GM23338 (cell line): Measurements from ENCODE around the gene IQCE. TPM values are rescaled to one million over a fixed set of nuclear protein-coding genes. Genes with fewer than 3 reads are reported as not detected.

Source experiments
- ATAC-seq: fragments of 200-7000 bp; cut with Tn5 transposase; 3 replicates; pipeline ENCODE4 v1.9.1; 2020
- DNase-seq: peaks from one replicate; pipeline ENCODE4 v3.0.0-alpha.2; 2015; ENCODE audit warnings: low spot score
- H2AFZ ChIP-seq: fragments of 200-600 bp; sonication (generic); 2 replicates; pipeline ENCODE4 v1.8.0; 2016; ENCODE audit warnings: antibody characterized with exemption, mild to moderate bottlenecking, moderate library complexity
- H3F3A ChIP-seq: fragments of 200-600 bp; sonication (generic); replicated peaks from 2 replicates; pipeline ENCODE4 v1.8.0; 2017; ENCODE audit warnings: antibody characterized with exemption, mixed run types, low read depth
- H3K27ac ChIP-seq: fragments of 200-600 bp; sonication (generic); 2 replicates; pipeline ENCODE4 v1.6.1; 2016; ENCODE audit warnings: low read depth
- H3K27me3 ChIP-seq: fragments of 200-600 bp; sonication (generic); 2 replicates; pipeline ENCODE4 v1.8.0; 2016; ENCODE audit warnings: mild to moderate bottlenecking, mixed run types, moderate library complexity; ENCODE audit not compliant: insufficient read depth
- H3K36me3 ChIP-seq: fragments of 200-600 bp; sonication (generic); 2 replicates; pipeline ENCODE4 v1.8.0; 2016; ENCODE audit warnings: mild to moderate bottlenecking; ENCODE audit not compliant: insufficient read depth
- H3K4me1 ChIP-seq: fragments of 200-600 bp; sonication (generic); 2 replicates; pipeline ENCODE4 v1.8.0; 2016; ENCODE audit warnings: mild to moderate bottlenecking, moderate library complexity; ENCODE audit not compliant: insufficient read depth
- H3K4me2 ChIP-seq: fragments of 200-600 bp; sonication (generic); 2 replicates; pipeline ENCODE4 v1.7.1; 2017; ENCODE audit warnings: mixed run types
- H3K4me3 ChIP-seq: fragments of 200-600 bp; sonication (generic); 2 replicates; pipeline ENCODE4 v1.6.1; 2016; ENCODE audit warnings: mixed run types
- H3K79me2 ChIP-seq: fragments of 200-600 bp; sonication (generic); replicated peaks from 2 replicates; pipeline ENCODE4 v1.8.0; 2017; ENCODE audit warnings: mild to moderate bottlenecking; ENCODE audit not compliant: insufficient read depth
- H3K9me2 ChIP-seq: fragments of 200-600 bp; sonication (generic); 2 replicates; pipeline ENCODE4 v1.8.0; 2017; ENCODE audit not compliant: insufficient read depth
- H4K20me1 ChIP-seq: fragments of 200-600 bp; sonication (generic); replicated peaks from 2 replicates; pipeline ENCODE4 v1.8.0; 2017; ENCODE audit warnings: mild to moderate bottlenecking; ENCODE audit not compliant: insufficient read depth
- H3K27ac Mint-ChIP-seq: 2 replicates; pipeline ENCODE4 v1.8.0; 2020; ENCODE audit warnings: inconsistent platforms, mild to moderate bottlenecking, moderate library complexity, mixed read lengths
- H3K27me3 Mint-ChIP-seq: 3 replicates; pipeline ENCODE4 v1.8.0; 2022; ENCODE audit warnings: low read depth, mild to moderate bottlenecking, moderate library complexity, mixed read lengths, inconsistent platforms; ENCODE audit not compliant: insufficient read depth, poor library complexity
- H3K36me3 Mint-ChIP-seq: 3 replicates; pipeline ENCODE4 v1.8.0; 2021; ENCODE audit warnings: low read depth, mild to moderate bottlenecking, inconsistent platforms, moderate library complexity, mixed read lengths
- H3K4me1 Mint-ChIP-seq: 3 replicates; pipeline ENCODE4 v1.8.0; 2020; ENCODE audit warnings: mild to moderate bottlenecking, inconsistent platforms, mixed read lengths
- H3K4me3 Mint-ChIP-seq: 3 replicates; pipeline ENCODE4 v1.8.0; 2021; ENCODE audit warnings: moderate library complexity, mild to moderate bottlenecking, inconsistent platforms, mixed read lengths
- H3K9me3 Mint-ChIP-seq: 3 replicates; pipeline ENCODE4 v1.8.0; 2020; ENCODE audit warnings: moderate library complexity, mild to moderate bottlenecking, inconsistent platforms, mixed read lengths
- EZH2phosphoT487 ChIP-seq: fragments of 200-600 bp; sonication (generic); IDR thresholded peaks from one replicate; pipeline ENCODE4 v1.8.1; 2018; ENCODE audit warnings: antibody characterized with exemption; ENCODE audit not compliant: unreplicated experiment
- NANOG ChIP-seq: IDR thresholded peaks from 2 replicates; pipeline ENCODE4 v1.6.1; 2016; ENCODE audit warnings: antibody characterized with exemption, borderline replicate concordance
- POLR2AphosphoS5 ChIP-seq: IDR thresholded peaks from 2 replicates; pipeline ENCODE4 v1.6.1; 2016; ENCODE audit warnings: antibody characterized with exemption, low read depth
- ZNF114 ChIP-seq: fragments of 250-450 bp; sonication (Bioruptor Pico); IDR thresholded peaks from 2 replicates; pipeline ENCODE4 v1.5.0; 2020; ENCODE audit warnings: mild to moderate bottlenecking, moderate library complexity
- ZNF331 ChIP-seq: fragments of 250-450 bp; sonication (Bioruptor Pico); IDR thresholded peaks from 2 replicates; pipeline ENCODE4 v1.5.0; 2020; ENCODE audit warnings: low read depth, mild to moderate bottlenecking, moderate library complexity
- polyA plus RNA-seq: library from polyadenylated mRNA; unstranded; fragments of >200 nt; fragmentation: Nextera tagmentation; extraction: Ambion mirVana; gene quantifications from 2 replicates; pipeline ENCODE4 v1.2.1, GENCODE V29; 2016
- total RNA-seq: library from RNA; depleted of rRNA; stranded (reverse); fragments of >200 nt; shearing (Covaris generic); gene quantifications from 2 replicates; pipeline ENCODE4 v1.2.3, GENCODE V29; 2014
- TF ChIP-seq, protein P1 (sequence below), 2 experiments: fragments of 200-600 bp in 1 of 2; sonication (generic) in 1 of 2; conservative IDR thresholded peaks; 2 replicates each; pipeline versions ENCODE4 v1.5.1 to v1.6.1; 2016 to 2017; ENCODE audit warnings: antibody characterized with exemption in 2 of 2, low read depth in 2 of 2, mild to moderate bottlenecking in 2 of 2, moderate library complexity in 1 of 2
- TF ChIP-seq, protein P2 (sequence below): IDR thresholded peaks from 2 replicates; pipeline ENCODE4 v1.6.1; 2016; ENCODE audit warnings: antibody characterized with exemption

The IQCE gene
- total and polyA plus RNA-seq, 2 experiments from 2014 or later, result 5.0 to 7.7 TPM

- Histone ChIP-seq H3F3A (peaks cover 6% of the 10 kb centered on the region; the same call in 1 of the 2 replicates), H3K4me2 (peak overlapping the region; percentile 92), H3K4me3 (peak overlapping the region; percentile 68), H3K9me2 (no peaks in the 10 kb centered on the region), H3K27me3 (peaks cover 28% of the 10 kb centered on the region), H4K20me1 (no peaks in the 10 kb centered on the region; the same call in 1 of the 2 replicates), H3K4me1 (peaks cover 58% of the 10 kb centered on the region), H3K27ac (no peak overlapping the region), H3K36me3 (no peaks in the 10 kb centered on the region; the same call in 1 of the 2 replicates), H3K79me2 (peaks cover 17% of the 10 kb centered on the region), H2AFZ (no peak overlapping the region)
- Mint-ChIP-seq H3K4me1 (peaks cover 50% of the 10 kb centered on the region), H3K27ac (no peak overlapping the region), H3K9me3 (no peaks in the 10 kb centered on the region), H3K27me3 (peaks cover 37% of the 10 kb centered on the region), H3K36me3 (peaks cover 10% of the 10 kb centered on the region; the same call in 1 of the 3 replicates), H3K4me3 (peak overlapping the region; percentile 67)
- ATAC-seq (no peak), DNase-seq (no peak)
- TF ChIP-seq, protein P1, sequence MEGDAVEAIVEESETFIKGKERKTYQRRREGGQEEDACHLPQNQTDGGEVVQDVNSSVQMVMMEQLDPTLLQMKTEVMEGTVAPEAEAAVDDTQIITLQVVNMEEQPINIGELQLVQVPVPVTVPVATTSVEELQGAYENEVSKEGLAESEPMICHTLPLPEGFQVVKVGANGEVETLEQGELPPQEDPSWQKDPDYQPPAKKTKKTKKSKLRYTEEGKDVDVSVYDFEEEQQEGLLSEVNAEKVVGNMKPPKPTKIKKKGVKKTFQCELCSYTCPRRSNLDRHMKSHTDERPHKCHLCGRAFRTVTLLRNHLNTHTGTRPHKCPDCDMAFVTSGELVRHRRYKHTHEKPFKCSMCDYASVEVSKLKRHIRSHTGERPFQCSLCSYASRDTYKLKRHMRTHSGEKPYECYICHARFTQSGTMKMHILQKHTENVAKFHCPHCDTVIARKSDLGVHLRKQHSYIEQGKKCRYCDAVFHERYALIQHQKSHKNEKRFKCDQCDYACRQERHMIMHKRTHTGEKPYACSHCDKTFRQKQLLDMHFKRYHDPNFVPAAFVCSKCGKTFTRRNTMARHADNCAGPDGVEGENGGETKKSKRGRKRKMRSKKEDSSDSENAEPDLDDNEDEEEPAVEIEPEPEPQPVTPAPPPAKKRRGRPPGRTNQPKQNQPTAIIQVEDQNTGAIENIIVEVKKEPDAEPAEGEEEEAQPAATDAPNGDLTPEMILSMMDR (conservative IDR thresholded peaks at IDR 0.05; ENCODE audit: low read depth in 2 of 2), result peak in 1 of 2 experiments; percentile 21; a peak in 2 of 4 replicates
- no peak for TF ChIP-seq POLR2AphosphoS5
Observed at GRCh38 chr7:2521952-2522591, 36.7 kb upstream of the IQCE start.

- TF ChIP-seq ZNF331 (CRISPR knock-in tag) (no peak), POLR2AphosphoS5 (no peak)
Observed at GRCh38 chr7:2522780-2523433, 35.9 kb upstream of the IQCE start.

DNA sequence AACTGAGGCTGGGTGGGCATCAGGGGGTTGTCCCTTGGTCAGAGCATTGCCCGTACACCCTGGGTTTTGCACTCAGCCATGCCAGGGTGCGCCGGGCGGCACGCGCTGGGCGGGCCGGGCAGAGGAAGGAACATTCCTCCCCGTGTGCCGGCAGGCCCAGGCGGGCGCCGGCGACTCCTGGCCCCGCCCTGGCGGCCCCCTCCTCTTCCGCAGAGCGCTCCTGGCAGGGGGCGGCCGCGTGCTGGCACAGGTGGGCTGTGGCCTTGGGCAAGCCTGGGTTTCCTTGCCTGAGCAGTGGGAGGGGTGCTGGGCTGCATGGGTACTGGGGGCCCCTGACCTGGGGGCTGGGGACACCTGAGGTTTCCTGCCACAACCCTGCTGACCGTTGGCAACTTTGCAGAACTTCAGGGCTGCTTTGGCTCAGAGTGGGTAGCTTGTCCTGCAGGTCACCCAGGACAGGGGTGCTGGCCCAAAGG lies 35.3 kb upstream of the IQCE start:
- H3F3A ChIP-seq, result 0 out of 2 replicates have a peak, but pooled peaks cover 6% of the 10 kb centered on the region
- H3K27me3 ChIP-seq, result peaks cover 16% of the 10 kb centered on the region
- no peaks in the 10 kb centered on the region; the same call in 1 of the 2 replicates for H4K20me1 ChIP-seq
- TF ChIP-seq ZNF114 (CRISPR knock-in tag), result no peak
- TF ChIP-seq POLR2AphosphoS5, result peak; percentile 35; the same call in 1 of the 2 replicates
- TF ChIP-seq, protein P2, sequence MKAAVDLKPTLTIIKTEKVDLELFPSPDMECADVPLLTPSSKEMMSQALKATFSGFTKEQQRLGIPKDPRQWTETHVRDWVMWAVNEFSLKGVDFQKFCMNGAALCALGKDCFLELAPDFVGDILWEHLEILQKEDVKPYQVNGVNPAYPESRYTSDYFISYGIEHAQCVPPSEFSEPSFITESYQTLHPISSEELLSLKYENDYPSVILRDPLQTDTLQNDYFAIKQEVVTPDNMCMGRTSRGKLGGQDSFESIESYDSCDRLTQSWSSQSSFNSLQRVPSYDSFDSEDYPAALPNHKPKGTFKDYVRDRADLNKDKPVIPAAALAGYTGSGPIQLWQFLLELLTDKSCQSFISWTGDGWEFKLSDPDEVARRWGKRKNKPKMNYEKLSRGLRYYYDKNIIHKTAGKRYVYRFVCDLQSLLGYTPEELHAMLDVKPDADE, result no peak
- no peak for TF ChIP-seq EZH2phosphoT487
- TF ChIP-seq NANOG, result no peak
- Mint-ChIP-seq H3K4me3 (peak overlapping the region; percentile 59), H3K4me1 (peaks cover 45% of the 10 kb centered on the region), H3K27ac (no peak overlapping the region), H3K36me3 (peaks cover 16% of the 10 kb centered on the region; the same call in 1 of the 3 replicates), H3K9me3 (no peaks in the 10 kb centered on the region), H3K27me3 (peaks cover 26% of the 10 kb centered on the region)
- DNase-seq, result peak; percentile 77
- H3K79me2 ChIP-seq, result peaks cover 17% of the 10 kb centered on the region
- peak overlapping the region; percentile 92 for H3K4me2 ChIP-seq
- no peak overlapping the region for H2AFZ ChIP-seq
- peak; percentile 19 for ATAC-seq
- H3K4me1 ChIP-seq, result peaks cover 49% of the 10 kb centered on the region
- H3K9me2 ChIP-seq, result no peaks in the 10 kb centered on the region
- H3K27ac ChIP-seq, result 0 out of 2 replicates have a peak overlapping the region, but pooled peaks have one; percentile 79
- H3K4me3 ChIP-seq, result peak overlapping the region; percentile 68; the same call in 1 of the 2 replicates
- no peaks in the 10 kb centered on the region; the same call in 1 of the 2 replicates for H3K36me3 ChIP-seq

More at GRCh38 chr7:2522780-2523433, 35.9 kb upstream of the IQCE start:
- Mint-ChIP-seq H3K4me3 (peak overlapping the region; percentile 59), H3K4me1 (peaks cover 45% of the 10 kb centered on the region), H3K27me3 (peaks cover 30% of the 10 kb centered on the region), H3K9me3 (no peaks in the 10 kb centered on the region), H3K27ac (no peak overlapping the region), H3K36me3 (peaks cover 16% of the 10 kb centered on the region; the same call in 1 of the 3 replicates)
- H3K27ac ChIP-seq, result no peak overlapping the region
- ATAC-seq, result peak; percentile 4
- H2AFZ ChIP-seq, result no peak overlapping the region
- H4K20me1 ChIP-seq, result no peaks in the 10 kb centered on the region; the same call in 1 of the 2 replicates
- no peaks in the 10 kb centered on the region for H3K9me2 ChIP-seq
- H3K4me3 ChIP-seq, result peak overlapping the region; percentile 68; the same call in 1 of the 2 replicates
- peaks cover 17% of the 10 kb centered on the region for H3K79me2 ChIP-seq
- DNase-seq, result peak; percentile 86
- H3F3A ChIP-seq, result peaks cover 6% of the 10 kb centered on the region; the same call in 1 of the 2 replicates
- H3K27me3 ChIP-seq, result peaks cover 22% of the 10 kb centered on the region
- H3K36me3 ChIP-seq, result no peaks in the 10 kb centered on the region; the same call in 1 of the 2 replicates
- peaks cover 49% of the 10 kb centered on the region for H3K4me1 ChIP-seq
- H3K4me2 ChIP-seq, result peak overlapping the region; percentile 92
